HG02588 (cell line): Measurements from ENCODE around the gene ZDHHC11.
"Not testable (repeated sequence)": the region's sequence is repeated elsewhere in the genome, so short reads cannot be mapped to it uniquely, and the experiment has no call there.

Experiments
- ATAC-seq: cut with Tn5 transposase; IDR thresholded peaks from one replicate; pipeline ENCODE4 v1.9.1; 2021; ENCODE audit warnings: mild to moderate bottlenecking, moderate library complexity; ENCODE audit not compliant: unreplicated experiment

The ZDHHC11 gene

GRCh38 chr5:845676-846601 is 4.8 kb downstream of the ZDHHC11 start:
- ATAC-seq = not testable (repeated sequence)

- ATAC-seq = not testable (repeated sequence)
Measured at GRCh38 chr5:845031-845675, 5.6 kb downstream of the ZDHHC11 start.

GRCh38 chr5:844426-844825 is 6.4 kb downstream of the ZDHHC11 start:
- not testable (repeated sequence) for ATAC-seq

GRCh38 chr5:843926-844325 is 6.9 kb downstream of the ZDHHC11 start:
- ATAC-seq = not testable (repeated sequence)

- ATAC-seq = not testable (repeated sequence)
Measured at GRCh38 chr5:843371-843770, 7.4 kb downstream of the ZDHHC11 start.

GRCh38 chr5:842402-843221 is 8.2 kb downstream of the ZDHHC11 start:
- ATAC-seq = not testable (repeated sequence)

- ATAC-seq = not testable (repeated sequence)
Measured at GRCh38 chr5:841531-842401, 9.0 kb downstream of the ZDHHC11 start.

- not testable (repeated sequence) for ATAC-seq
Measured at GRCh38 chr5:840974-841435, 9.8 kb downstream of the ZDHHC11 start.

- not testable (repeated sequence) for ATAC-seq
Measured at GRCh38 chr5:840118-840973, 10.4 kb downstream of the ZDHHC11 start.

GRCh38 chr5:838431-838851 is 12.3 kb downstream of the ZDHHC11 start:
- not testable (repeated sequence) for ATAC-seq

- not testable (repeated sequence) for ATAC-seq
Measured at GRCh38 chr5:837621-838121, 13.1 kb downstream of the ZDHHC11 start.

GRCh38 chr5:835933-836612 is 14.7 kb downstream of the ZDHHC11 start:
- not testable (repeated sequence) for ATAC-seq

GRCh38 chr5:834013-834412 is 16.8 kb downstream of the ZDHHC11 start:
- ATAC-seq = not testable (repeated sequence)

GRCh38 chr5:828194-828593 is 22.6 kb downstream of the ZDHHC11 start:
- ATAC-seq = not testable (repeated sequence)

- not testable (repeated sequence) for ATAC-seq
Measured at GRCh38 chr5:825544-825943, 25.2 kb downstream of the ZDHHC11 start.

GRCh38 chr5:821504-821903 is 29.3 kb downstream of the ZDHHC11 start:
- no peak for ATAC-seq

GRCh38 chr5:820245-820644 is 30.5 kb downstream of the ZDHHC11 start:
- no peak for ATAC-seq

- ATAC-seq = no peak
Measured at GRCh38 chr5:819078-819477, 31.7 kb downstream of the ZDHHC11 start.
